GM18520 (cell line): ENCODE data around the gene OTOP1.
A peak's percentile ranks its signal among the peaks of the same experiment; 100 is the strongest.
"Not testable (repeated sequence)": the region's sequence is repeated elsewhere in the genome, so short reads cannot be mapped to it uniquely, and the experiment has no call there.

Experiments used
- ATAC-seq: cut with Tn5 transposase; IDR thresholded peaks from one replicate; pipeline ENCODE4 v1.9.1; 2021; ENCODE audit not compliant: unreplicated experiment

The OTOP1 gene

DNA sequence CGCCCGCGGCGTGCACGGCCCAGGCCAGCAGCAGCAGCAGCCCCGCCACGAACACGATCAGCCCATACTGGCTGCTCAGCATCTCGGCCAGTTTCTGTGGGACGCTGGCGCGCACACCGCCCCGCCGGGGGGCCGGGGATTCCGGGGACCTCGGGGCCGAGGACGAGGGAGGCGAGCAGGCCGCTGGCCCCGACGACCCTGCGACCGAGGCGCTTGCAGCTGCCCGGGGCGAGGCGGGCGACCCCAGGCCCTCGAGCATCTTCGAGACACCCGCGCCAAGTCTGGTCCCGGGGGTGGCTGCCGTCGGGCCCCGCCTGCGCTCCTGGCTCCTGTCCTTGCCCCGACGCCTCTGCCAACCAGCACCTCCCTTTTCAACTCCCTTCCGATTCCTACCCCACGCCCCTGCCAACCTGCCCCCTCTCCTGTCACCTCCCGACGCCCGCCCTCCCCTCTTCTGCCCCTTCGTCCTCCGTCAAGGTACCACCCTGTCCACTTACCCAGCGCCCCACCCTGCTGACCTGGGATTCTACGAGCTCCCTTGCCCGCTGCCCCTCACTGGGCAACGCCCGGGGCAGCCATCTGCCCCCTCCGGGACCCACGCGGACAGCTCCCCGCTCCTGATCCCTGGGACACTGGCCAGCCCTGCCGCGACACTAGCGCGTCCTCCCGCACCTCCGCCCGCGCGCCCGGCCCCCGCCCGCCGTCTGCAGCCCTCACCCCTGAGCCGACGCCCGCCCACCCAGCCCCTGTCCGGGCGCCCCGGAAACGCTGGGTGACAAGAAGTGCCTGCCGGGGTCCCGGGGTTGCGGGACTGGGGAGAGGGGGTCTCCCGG, at the start of gene OTOP1:
OTOP1 (minus strand) TSS at position 324 of the 833 bp plus-strand sequence; CDS start at position 259, 65 bp downstream.
- no peak for ATAC-seq

- ATAC-seq, result no peak
These were observed 47.5 kb upstream of the OTOP1 start for GRCh38 chr4:4274226-4274625.

DNA sequence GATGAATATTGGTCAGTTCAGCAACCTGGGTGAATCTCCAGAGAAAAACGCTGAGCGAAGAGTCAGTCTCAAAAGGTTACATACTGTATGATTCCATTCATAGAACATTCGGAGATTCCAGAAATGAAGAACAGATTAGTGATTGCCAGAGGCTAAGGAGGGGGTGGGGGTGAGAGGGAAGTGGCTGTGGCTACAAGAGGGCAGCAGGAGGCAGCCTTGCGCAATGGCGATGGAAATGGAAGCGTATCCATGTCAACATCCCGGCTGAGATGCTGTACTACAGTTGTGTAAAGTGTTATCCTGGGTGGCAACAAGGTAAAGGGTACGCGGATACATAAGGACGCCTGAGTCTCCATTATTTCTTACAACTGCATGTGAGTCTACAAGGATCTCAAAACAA, 45.2 kb upstream of the OTOP1 start:
- no peak for ATAC-seq

DNA sequence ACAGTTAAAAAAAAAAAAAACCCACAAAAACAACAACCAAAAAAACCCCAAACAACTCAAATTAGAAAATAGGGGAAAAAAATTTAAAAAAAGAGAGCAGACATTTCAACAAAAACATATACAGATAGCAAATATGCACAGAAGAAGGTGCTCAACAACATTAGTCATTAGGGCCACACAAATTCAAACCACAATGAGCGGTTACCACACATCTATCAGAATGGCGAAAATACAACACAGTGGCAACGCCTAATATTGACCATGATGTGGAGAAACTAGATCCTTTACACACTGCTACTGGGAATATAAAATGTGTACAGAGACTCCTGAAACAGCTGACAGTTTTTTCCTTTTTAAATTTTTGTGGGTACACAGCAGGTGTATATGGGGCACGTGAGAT, 43.8 kb upstream of the OTOP1 start:
- ATAC-seq, result no peak

GRCh38 chr4:4269856-4270255, 43.1 kb upstream of the OTOP1 start:
- no peak for ATAC-seq

- ATAC-seq, result no peak
These were observed 42.6 kb upstream of the OTOP1 start for GRCh38 chr4:4269331-4269731.

DNA sequence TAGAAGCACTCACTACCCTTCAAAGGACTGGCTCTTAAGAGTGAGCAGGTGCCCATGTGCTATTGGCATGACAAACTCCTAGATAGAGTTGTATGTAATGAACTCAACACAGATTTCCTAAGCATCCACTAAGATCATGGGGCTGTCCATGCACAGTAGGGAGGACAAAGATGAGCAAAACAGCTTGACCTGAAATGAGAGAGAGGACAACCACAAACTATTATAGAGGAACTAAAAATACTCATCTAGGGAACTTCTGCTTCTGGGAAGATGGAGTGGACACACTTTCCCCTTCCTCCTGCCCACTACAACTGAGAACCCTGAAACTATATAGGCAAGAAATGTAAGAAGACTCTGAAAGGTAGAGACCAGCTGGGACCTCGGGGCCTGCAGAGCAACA, 42.0 kb upstream of the OTOP1 start:
- no peak for ATAC-seq

DNA sequence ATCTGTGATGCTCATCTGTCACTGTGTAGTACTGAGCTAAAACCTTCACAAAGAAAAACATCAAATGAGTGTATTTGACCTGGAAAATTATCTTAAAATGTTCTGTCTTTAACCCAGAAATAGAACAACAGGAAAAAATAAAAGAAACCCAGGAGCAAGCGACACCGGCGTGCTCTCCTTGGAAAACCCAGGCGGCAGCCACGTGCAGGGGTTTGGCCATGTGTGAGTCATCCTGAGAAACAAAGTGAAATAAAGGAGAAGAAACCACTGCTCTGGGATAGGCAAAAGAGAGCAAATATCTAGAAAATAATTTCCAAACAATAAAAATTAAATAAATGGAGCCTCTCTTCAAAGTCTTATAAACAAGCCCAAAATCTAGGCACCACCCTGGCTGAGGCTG, 41.3 kb upstream of the OTOP1 start:
- no peak for ATAC-seq

- no peak for ATAC-seq
These were observed 33.5 kb upstream of the OTOP1 start for GRCh38 chr4:4260185-4260751.

- ATAC-seq, result no peak
These were observed 32.9 kb upstream of the OTOP1 start for GRCh38 chr4:4259484-4260100.

DNA sequence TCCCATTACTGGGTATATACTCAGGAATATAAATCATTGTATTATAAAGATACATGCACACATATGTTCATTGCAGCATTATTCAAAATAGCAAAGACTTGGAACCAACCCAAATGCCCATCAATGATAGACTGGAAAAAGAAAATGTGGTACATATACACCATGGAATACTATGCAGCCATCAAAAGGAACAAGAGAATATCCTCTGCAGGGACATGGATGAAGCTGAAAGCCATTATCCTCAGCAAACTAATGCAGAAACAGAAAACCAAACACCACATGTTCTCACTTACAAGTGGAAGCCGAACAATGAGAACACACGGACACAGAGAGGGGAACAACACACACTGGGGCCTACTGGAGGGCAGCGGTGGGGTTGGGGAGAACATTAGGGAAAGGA, 31.0 kb upstream of the OTOP1 start:
- not testable (repeated sequence) for ATAC-seq

DNA sequence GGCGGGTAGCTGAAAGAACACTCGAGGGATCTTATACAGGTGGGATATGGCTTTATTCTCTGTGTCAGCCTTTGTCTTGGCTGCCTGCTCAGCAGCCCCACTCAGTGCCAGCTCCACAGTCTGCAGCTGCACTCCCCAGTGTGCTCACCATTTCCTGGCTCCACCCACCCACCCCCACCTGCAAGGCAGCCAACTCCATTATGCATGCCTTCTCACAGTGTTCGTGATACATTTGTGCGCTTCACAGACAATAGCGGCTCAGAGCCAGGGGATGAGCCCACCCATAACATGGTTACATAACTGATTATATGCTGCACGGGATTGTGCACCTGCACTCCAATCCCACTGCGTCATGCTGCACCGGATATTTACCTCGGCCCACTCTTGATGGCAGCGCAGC, 30.1 kb upstream of the OTOP1 start:
- no peak for ATAC-seq

DNA sequence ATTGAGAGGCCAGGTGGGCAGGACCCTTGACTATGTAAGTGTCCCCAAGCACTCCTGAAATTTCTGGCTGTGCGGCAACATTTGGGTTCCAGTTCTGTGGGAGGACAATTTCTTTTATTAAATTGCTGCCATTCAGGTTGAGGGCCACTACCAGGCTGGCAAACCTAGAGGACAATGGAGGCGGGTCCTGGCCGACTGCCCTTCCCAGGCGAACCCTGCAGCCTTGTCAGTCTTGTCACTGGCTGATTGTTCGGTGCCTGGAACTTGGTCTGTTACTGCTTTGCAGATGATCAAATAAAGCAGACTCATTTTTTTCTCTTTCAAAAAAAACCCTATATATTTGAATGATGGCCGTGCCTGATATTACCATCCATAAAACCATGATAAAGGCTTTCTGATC, 27.9 kb upstream of the OTOP1 start:
- no peak for ATAC-seq

DNA sequence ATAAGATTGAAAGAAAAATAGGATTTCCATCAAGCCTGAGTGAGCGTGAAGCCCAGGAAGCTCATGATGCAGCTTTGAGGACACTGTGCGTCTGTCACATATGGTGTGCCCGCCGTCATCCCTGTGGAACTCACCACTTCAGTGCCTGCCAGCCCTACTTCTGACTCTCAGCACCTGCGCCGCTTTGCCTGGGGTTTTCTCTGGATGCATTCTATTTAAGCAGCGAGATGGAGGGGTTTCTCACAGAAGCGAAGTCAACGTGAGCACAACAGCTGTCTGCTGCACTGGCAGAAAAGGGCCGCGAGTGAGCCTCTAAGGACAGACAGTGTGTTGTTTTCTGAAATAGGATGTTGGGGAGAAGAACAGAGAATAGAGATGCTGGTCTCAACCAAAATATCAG, 27.5 kb upstream of the OTOP1 start:
- no peak for ATAC-seq

- no peak for ATAC-seq
These were observed 23.1 kb upstream of the OTOP1 start for GRCh38 chr4:4249866-4250265.

DNA sequence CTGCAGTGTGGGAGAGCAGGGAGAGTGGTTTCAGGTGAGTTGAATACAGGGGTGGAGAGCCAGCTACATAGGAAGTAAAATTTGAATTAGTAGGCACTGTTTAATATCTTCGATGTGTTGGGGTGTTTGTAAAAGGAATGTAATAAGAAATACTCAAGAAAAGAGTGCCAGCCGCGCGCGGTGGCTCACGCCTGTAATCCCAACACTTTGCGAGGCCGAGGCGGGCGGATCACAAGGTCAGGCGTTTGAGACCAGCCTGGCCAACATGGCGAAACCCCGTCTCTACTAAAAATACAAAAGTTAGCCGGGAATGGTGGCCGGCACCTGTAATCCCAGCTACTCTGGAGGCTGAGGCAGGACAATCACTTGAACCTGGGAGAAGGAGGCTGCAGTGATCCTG, 22.6 kb upstream of the OTOP1 start:
- ATAC-seq, result not testable (repeated sequence)

GRCh38 chr4:4248885-4249203, 22.1 kb upstream of the OTOP1 start:
- ATAC-seq, result no peak

GRCh38 chr4:4248029-4248884, 21.5 kb upstream of the OTOP1 start, which contains the start of gene TMEM128:
Gene TMEM128, minus strand, starts transcription at chr4:4248223. Its CDS starts 21 bp downstream, at chr4:4248202.
- peak; percentile 86 for ATAC-seq

GRCh38 chr4:4247696-4248028, 20.9 kb upstream of the OTOP1 start:
- no peak for ATAC-seq

DNA sequence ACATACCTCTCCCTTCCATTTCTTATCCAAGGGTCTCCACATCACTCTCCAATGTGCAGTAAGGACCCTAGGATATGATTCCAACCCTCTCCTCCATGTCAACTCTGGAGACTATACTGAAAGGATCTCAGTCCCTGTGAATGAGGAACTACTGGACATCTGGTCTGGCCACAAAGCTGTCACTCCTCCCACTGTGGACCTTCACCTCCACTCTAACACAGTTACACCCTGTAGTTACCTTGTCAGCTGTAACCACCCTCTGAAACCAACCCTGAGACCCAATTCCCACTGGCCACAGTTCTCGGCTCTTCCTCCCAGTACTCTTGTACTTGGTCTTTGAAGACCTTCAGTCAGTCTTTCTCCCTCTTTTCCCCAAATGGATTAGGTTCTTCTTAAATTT, 18.4 kb upstream of the OTOP1 start:
- ATAC-seq, result no peak

DNA sequence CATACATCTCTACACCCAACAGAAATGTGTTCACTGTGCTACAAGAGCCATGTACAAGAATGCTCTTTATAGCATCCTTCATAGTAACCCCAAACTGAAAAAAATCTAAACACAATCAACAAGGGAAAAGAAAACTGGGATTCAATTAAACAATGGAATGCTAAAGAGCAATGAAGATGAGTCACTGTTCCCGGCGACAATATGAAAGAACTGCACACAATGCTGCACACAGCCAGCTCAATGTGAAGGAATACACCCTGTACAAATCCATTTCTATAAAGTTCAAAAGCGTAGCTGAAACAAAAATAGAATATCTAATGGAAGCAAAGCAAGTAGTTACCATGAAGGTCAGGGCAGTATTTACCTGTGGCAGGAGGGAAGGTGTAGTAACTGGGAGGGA, 12.8 kb upstream of the OTOP1 start:
- ATAC-seq, result not testable (repeated sequence)

DNA sequence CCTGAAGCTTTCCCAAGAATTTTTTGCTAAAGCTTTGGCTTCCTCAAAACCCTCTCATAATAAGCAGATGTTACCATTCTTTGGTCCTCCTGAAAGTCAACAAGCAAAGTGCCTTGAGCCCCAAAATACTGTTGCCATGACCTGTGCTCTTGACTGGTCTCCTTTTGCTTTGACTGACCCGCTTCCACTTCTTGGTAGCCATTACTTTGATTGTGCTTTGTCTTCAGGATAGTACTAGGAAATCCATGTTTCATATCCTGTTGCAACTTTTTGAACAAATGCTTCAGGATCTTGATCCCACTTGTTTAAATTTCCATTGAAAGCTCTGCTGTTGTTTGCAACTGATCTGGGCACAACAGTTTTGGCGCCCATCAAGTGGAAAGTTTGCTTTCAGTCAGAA, 6.9 kb upstream of the OTOP1 start:
- ATAC-seq, result no peak
